Glutamatergic neuron (in vitro differentiated cells): ENCODE results near the gene RPTOR. TPM values are rescaled to one million over a fixed set of nuclear protein-coding genes. Genes with fewer than 3 reads are reported as not detected.

ENCODE experiments used
- DNase-seq: peaks from one replicate; pipeline ENCODE4 v3.0.0; 2022
- H3K27ac Mint-ChIP-seq: one replicate; pipeline ENCODE4 v1.8.0; 2020; ENCODE audit warnings: mild to moderate bottlenecking, mixed read lengths, inconsistent platforms; ENCODE audit not compliant: unreplicated experiment
- H3K27me3 Mint-ChIP-seq: one replicate; pipeline ENCODE4 v1.8.0; 2020; ENCODE audit warnings: mild to moderate bottlenecking, moderate library complexity, mixed read lengths, inconsistent platforms; ENCODE audit not compliant: unreplicated experiment
- H3K36me3 Mint-ChIP-seq: one replicate; pipeline ENCODE4 v1.8.0; 2020; ENCODE audit warnings: mild to moderate bottlenecking, mixed read lengths, inconsistent platforms; ENCODE audit not compliant: unreplicated experiment
- H3K4me1 Mint-ChIP-seq: one replicate; pipeline ENCODE4 v1.8.0; 2020; ENCODE audit warnings: mild to moderate bottlenecking, low read depth, mixed read lengths, inconsistent platforms; ENCODE audit not compliant: unreplicated experiment
- H3K4me3 Mint-ChIP-seq: one replicate; pipeline ENCODE4 v1.8.0; 2020; ENCODE audit warnings: mild to moderate bottlenecking, mixed read lengths, inconsistent platforms; ENCODE audit not compliant: unreplicated experiment
- H3K9me3 Mint-ChIP-seq: one replicate; pipeline ENCODE4 v1.8.0; 2020; ENCODE audit warnings: mild to moderate bottlenecking, moderate library complexity, mixed read lengths, inconsistent platforms; ENCODE audit not compliant: unreplicated experiment
- CTCF ChIP-seq: fragments of 200-600 bp; sonication (generic); IDR thresholded peaks from one replicate; pipeline ENCODE4 v1.5.0; 2021; ENCODE audit not compliant: partially characterized antibody, unreplicated experiment
- total RNA-seq: library from RNA; stranded (reverse); fragmentation: NEBNext Ultra II Directional; extraction: Animal tissue kit (Norgen Biotek cat#: 25700); gene quantifications from one replicate; pipeline ENCODE4 v1.2.1, GENCODE V29; 2021; ENCODE audit not compliant: unreplicated experiment

The RPTOR gene
- total RNA-seq, 1 donor from 2014 or later: 39.8 TPM

DNA sequence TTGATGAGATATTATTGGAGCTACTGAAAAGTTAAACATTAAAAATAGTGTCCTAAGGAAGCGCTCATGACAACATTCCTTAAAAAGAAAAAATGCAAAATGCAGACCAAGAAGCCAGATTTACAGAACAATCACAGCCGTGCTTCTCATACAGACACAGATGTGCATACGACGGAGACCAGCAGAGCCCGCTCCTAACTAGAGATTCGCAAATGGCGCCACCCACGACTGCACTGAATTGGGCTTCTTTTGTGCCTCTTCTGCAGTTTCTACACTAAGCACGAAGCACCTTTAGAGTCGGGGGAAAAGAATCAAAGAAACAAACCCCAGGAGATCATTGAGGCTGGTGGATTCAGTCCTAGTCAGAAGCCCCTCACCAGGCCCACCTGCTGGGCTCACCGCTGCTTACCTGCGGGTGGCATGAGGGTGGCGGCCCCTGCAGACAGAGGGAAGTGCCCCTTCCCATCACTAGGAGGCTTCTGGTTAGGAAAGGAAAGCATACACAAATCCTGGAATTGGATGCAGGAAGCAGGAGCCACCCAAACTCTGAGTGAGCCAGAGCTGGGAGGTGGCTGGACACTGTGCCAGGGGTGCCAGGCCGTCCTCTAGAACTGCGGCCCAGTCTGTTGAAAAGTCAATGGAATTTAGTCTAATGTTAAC is 382.1 kb downstream of the RPTOR start:
- no peak for DNase-seq
- TF ChIP-seq CTCF: no peak
- Mint-ChIP-seq H3K4me1 (peaks cover 20% of the 10 kb centered on the region), H3K36me3 (peaks cover 7% of the 10 kb centered on the region), H3K9me3 (no peaks in the 10 kb centered on the region), H3K27me3 (peaks cover 6% of the 10 kb centered on the region), H3K4me3 (no peak overlapping the region), H3K27ac (no peak overlapping the region)

GRCh38 chr17:80927791-80928216 is 383.2 kb downstream of the RPTOR start:
- peaks cover 7% of the 10 kb centered on the region for H3K36me3 Mint-ChIP-seq
- peaks cover 20% of the 10 kb centered on the region for H3K4me1 Mint-ChIP-seq
- H3K9me3 Mint-ChIP-seq: no peaks in the 10 kb centered on the region
- H3K4me3 Mint-ChIP-seq: peak overlapping the region; percentile 39
- peak; percentile 45 for DNase-seq
- peaks cover 6% of the 10 kb centered on the region for H3K27me3 Mint-ChIP-seq
- no peak for TF ChIP-seq CTCF
- H3K27ac Mint-ChIP-seq: no peak overlapping the region

- H3K9me3 Mint-ChIP-seq: no peaks in the 10 kb centered on the region
Measured at GRCh38 chr17:80929449-80929848, 384.8 kb downstream of the RPTOR start.

DNA sequence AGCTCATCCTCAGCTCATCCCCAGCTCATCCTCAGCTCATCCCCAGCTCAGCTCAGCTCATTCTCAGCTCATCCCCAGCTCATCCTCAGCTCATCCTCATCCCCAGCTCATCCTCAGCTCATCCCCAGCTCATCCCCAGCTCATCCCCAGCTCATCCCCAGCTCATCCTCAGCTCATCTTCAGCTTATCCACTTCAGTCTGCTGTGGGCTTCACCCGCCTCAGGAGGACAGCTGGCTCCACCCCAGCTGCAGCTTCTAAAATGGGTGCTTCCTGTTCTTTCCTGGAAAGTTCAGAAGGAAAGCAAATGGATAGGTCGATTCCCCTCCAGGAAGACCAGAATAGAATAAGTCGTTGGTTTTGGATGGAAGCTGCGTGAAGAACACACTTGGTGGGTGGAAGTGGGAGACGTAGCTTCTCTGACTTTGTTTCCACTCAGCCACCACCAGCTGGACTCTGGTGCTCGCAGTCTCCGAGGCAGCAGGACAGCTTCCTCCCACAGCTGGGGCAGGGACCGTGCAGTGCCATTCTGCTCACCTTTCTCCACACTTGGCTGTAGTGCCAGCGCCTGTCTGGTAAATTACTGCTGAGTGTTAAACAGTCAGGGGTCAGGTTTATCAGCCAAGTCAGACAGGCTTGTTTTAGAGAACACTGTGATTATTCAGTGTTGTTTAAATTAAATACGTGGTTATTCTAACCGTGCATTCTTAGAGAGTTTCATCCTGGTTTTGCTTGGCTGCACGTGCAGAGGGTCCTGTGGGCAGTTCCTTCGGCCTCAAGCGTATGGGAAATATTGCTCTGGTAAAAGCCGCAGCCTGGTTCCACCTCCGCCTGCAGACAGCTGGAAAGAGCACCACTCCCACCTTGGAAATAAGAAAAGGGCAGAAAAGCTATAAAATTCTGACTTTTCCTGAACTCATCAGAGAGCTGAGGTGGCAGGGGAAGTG is 386.0 kb downstream of the RPTOR start:
- TF ChIP-seq CTCF: no peak
- peaks cover 7% of the 10 kb centered on the region for H3K36me3 Mint-ChIP-seq
- H3K27ac Mint-ChIP-seq: no peak overlapping the region
- no peaks in the 10 kb centered on the region for H3K27me3 Mint-ChIP-seq
- H3K4me1 Mint-ChIP-seq: peaks cover 20% of the 10 kb centered on the region
- no peaks in the 10 kb centered on the region for H3K9me3 Mint-ChIP-seq
- H3K4me3 Mint-ChIP-seq: no peak overlapping the region
- no peak for DNase-seq

More at GRCh38 chr17:80929449-80929848, 384.8 kb downstream of the RPTOR start:
- Mint-ChIP-seq H3K27ac (no peak overlapping the region), H3K4me3 (no peak overlapping the region), H3K36me3 (peaks cover 7% of the 10 kb centered on the region), H3K4me1 (peaks cover 20% of the 10 kb centered on the region), H3K27me3 (no peaks in the 10 kb centered on the region)
- TF ChIP-seq CTCF: no peak
- DNase-seq: no peak
